DOHH2 (cell line): Measurements from ENCODE around the gene SAP130.

ENCODE experiments used
- H3F3A ChIP-seq: fragments of 200-600 bp; sonication (generic), shearing (Covaris generic); 2 replicates; pipeline ENCODE4 v1.6.0; 2016; ENCODE audit warnings: antibody characterized with exemption, mild to moderate bottlenecking; ENCODE audit not compliant: control insufficient read depth, insufficient read depth
- H3K27ac ChIP-seq: fragments of 200-600 bp; sonication (generic); 2 replicates; pipeline ENCODE4 v1.5.1; 2014; ENCODE audit warnings: low read depth, mild to moderate bottlenecking, low read length, moderate library complexity
- H3K27me3 ChIP-seq: fragments of 200-600 bp; sonication (generic); 2 replicates; pipeline ENCODE4 v1.6.1; 2014; ENCODE audit warnings: mild to moderate bottlenecking, low read length, mixed read lengths; ENCODE audit not compliant: control insufficient read depth
- H3K36me3 ChIP-seq: fragments of 200-600 bp; sonication (generic); 2 replicates; pipeline ENCODE4 v1.6.1; 2014; ENCODE audit warnings: mild to moderate bottlenecking, low read length, moderate library complexity, mixed read lengths; ENCODE audit not compliant: control insufficient read depth
- H3K4me1 ChIP-seq: fragments of 200-600 bp; sonication (generic); 2 replicates; pipeline ENCODE4 v1.6.1; 2014; ENCODE audit warnings: mild to moderate bottlenecking, low read length, mixed read lengths; ENCODE audit not compliant: control insufficient read depth
- H3K4me2 ChIP-seq: fragments of 200-600 bp; sonication (generic); 2 replicates; pipeline ENCODE4 v1.6.0; 2014; ENCODE audit warnings: mild to moderate bottlenecking, low read length, moderate library complexity
- H3K4me3 ChIP-seq: fragments of 200-600 bp; sonication (generic); 2 replicates; pipeline ENCODE4 v1.5.1; 2014; ENCODE audit warnings: mild to moderate bottlenecking, low read length, mixed read lengths
- H3K79me2 ChIP-seq: fragments of 200-600 bp; sonication (generic); 2 replicates; pipeline ENCODE4 v1.6.1; 2014; ENCODE audit warnings: mild to moderate bottlenecking, low read length, mixed read lengths; ENCODE audit not compliant: control insufficient read depth
- H3K9me2 ChIP-seq: fragments of 200-600 bp; sonication (generic); replicated peaks from 2 replicates; pipeline ENCODE4 v1.6.1; 2014; ENCODE audit warnings: mild to moderate bottlenecking, low read length, mixed read lengths; ENCODE audit not compliant: control insufficient read depth
- H3K9me3 ChIP-seq: fragments of 200-600 bp; sonication (generic); 2 replicates; pipeline ENCODE4 v1.6.1; 2014; ENCODE audit warnings: antibody characterized with exemption, low read length, mixed read lengths; ENCODE audit not compliant: control insufficient read depth, insufficient read depth
- H4K20me1 ChIP-seq: fragments of 200-600 bp; sonication (generic); 2 replicates; pipeline ENCODE4 v1.6.0; 2014; ENCODE audit warnings: low read depth, mild to moderate bottlenecking, antibody characterized with exemption, low read length, moderate library complexity; ENCODE audit not compliant: control insufficient read depth, insufficient read depth
- EZH2phosphoT487 ChIP-seq: fragments of 200-600 bp; sonication (generic); IDR thresholded peaks from 2 replicates; pipeline ENCODE4 v1.6.1; 2017; ENCODE audit warnings: borderline replicate concordance, mild to moderate bottlenecking, antibody characterized with exemption, low read length, moderate library complexity, mixed read lengths
- TF ChIP-seq, protein P1 (sequence below): fragments of 200-600 bp; sonication (generic); IDR thresholded peaks from one replicate; pipeline ENCODE4 v1.5.1; 2014; ENCODE audit warnings: antibody characterized with exemption, mild to moderate bottlenecking, low read depth, low read length; ENCODE audit not compliant: poor library complexity, severe bottlenecking

The SAP130 gene

DNA sequence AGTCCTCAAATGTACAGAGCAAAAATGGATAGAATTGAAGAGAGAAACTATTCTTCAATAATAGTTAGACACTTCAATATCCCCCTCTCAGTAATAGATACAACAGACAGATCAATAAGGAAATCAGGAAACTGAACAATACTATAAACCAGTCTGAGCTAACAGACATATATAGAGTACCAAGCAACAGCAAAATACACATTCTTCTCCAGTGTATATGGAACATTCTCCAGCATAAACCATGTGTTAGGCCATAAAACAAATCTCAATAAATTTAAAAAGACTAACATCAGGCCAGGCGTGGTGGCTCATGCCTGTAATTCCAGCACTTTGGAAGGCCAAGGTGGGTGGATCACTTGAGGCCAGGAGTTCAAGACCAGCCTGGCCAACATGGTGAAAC, 98.4 kb downstream of the SAP130 start:
- no peaks in the 10 kb centered on the region for H4K20me1 ChIP-seq
- H3K27me3 ChIP-seq = peaks cover 3% of the 10 kb centered on the region
- H3K4me2 ChIP-seq = no peak overlapping the region
- H3K27ac ChIP-seq = no peak overlapping the region
- H3K4me1 ChIP-seq = no peaks in the 10 kb centered on the region
- H3K79me2 ChIP-seq = no peaks in the 10 kb centered on the region
- no peaks in the 10 kb centered on the region for H3F3A ChIP-seq
- H3K9me2 ChIP-seq = no peaks in the 10 kb centered on the region
- TF ChIP-seq, protein P1, sequence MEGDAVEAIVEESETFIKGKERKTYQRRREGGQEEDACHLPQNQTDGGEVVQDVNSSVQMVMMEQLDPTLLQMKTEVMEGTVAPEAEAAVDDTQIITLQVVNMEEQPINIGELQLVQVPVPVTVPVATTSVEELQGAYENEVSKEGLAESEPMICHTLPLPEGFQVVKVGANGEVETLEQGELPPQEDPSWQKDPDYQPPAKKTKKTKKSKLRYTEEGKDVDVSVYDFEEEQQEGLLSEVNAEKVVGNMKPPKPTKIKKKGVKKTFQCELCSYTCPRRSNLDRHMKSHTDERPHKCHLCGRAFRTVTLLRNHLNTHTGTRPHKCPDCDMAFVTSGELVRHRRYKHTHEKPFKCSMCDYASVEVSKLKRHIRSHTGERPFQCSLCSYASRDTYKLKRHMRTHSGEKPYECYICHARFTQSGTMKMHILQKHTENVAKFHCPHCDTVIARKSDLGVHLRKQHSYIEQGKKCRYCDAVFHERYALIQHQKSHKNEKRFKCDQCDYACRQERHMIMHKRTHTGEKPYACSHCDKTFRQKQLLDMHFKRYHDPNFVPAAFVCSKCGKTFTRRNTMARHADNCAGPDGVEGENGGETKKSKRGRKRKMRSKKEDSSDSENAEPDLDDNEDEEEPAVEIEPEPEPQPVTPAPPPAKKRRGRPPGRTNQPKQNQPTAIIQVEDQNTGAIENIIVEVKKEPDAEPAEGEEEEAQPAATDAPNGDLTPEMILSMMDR = no peak
- TF ChIP-seq EZH2phosphoT487 = no peak
- H3K9me3 ChIP-seq = no peaks in the 10 kb centered on the region
- H3K36me3 ChIP-seq = no peaks in the 10 kb centered on the region
- no peak overlapping the region for H3K4me3 ChIP-seq

GRCh38 chr2:127927384-127927783, 100.5 kb downstream of the SAP130 start:
- no peaks in the 10 kb centered on the region for H3K9me2 ChIP-seq
- H3K79me2 ChIP-seq = no peaks in the 10 kb centered on the region
- no peak overlapping the region for H3K27ac ChIP-seq

DNA sequence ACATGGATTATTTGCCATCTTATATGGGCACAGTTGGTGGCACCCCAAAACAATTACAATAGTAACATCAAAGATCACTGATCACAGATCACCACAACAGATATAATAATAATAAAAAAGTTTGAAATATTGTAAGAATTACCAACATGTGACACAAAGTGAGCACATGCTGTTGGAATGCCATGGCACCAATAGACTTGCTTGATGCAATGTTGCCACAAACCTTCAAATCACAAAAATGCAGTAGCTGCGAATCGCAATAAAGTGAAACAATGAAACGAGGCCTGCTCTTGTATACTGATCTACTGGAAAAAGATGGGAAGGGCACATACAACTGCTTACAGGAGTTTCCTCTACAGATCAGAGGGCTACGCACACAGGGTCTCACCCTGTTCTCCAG, 109.9 kb downstream of the SAP130 start:
- Histone ChIP-seq H3K9me3 (no peaks in the 10 kb centered on the region), H3K4me2 (no peak overlapping the region), H3K4me1 (no peaks in the 10 kb centered on the region), H3K36me3 (no peaks in the 10 kb centered on the region), H3K9me2 (no peaks in the 10 kb centered on the region), H4K20me1 (no peaks in the 10 kb centered on the region), H3K27me3 (no peaks in the 10 kb centered on the region), H3F3A (no peaks in the 10 kb centered on the region), H3K27ac (no peak overlapping the region), H3K4me3 (no peak overlapping the region), H3K79me2 (no peaks in the 10 kb centered on the region)
- TF ChIP-seq, protein P1 = no peak
- no peak for TF ChIP-seq EZH2phosphoT487

More at GRCh38 chr2:127927384-127927783, 100.5 kb downstream of the SAP130 start:
- TF ChIP-seq, protein P1 = no peak
- Histone ChIP-seq H3K36me3 (no peaks in the 10 kb centered on the region), H3K4me3 (no peak overlapping the region), H3F3A (no peaks in the 10 kb centered on the region), H3K4me1 (no peaks in the 10 kb centered on the region), H3K9me3 (no peaks in the 10 kb centered on the region), H3K4me2 (no peak overlapping the region), H4K20me1 (no peaks in the 10 kb centered on the region), H3K27me3 (peaks cover 3% of the 10 kb centered on the region)
